Mucosa of descending colon (tissue), 3 donors: Measurements from ENCODE around the gene SLC9A9. TPM values are rescaled to one million over a fixed set of nuclear protein-coding genes. Genes with fewer than 3 reads are reported as not detected.

Experiments used
- ATAC-seq: fragments of 200-7000 bp; cut with Tn5 transposase; one replicate; pipeline ENCODE4 v1.9.1; 2020; ENCODE audit warnings: mild to moderate bottlenecking, moderate library complexity
- DNase-seq, 3 donors: peaks; one replicate each; pipeline ENCODE4 v3.0.0-alpha.2; 2020
- H3K36me3 ChIP-seq: fragments of 200-600 bp; one replicate; pipeline ENCODE4 v1.8.0; 2021; ENCODE audit warnings: low read depth, mild to moderate bottlenecking
- H3K4me1 ChIP-seq: fragments of 200-600 bp; one replicate; pipeline ENCODE4 v1.8.0; 2021; ENCODE audit warnings: low read depth, mild to moderate bottlenecking
- H3K4me3 ChIP-seq: fragments of 200-600 bp; one replicate; pipeline ENCODE4 v1.8.0; 2021; ENCODE audit warnings: mild to moderate bottlenecking
- H3K9me3 ChIP-seq: fragments of 200-600 bp; one replicate; pipeline ENCODE4 v1.8.0; 2021; ENCODE audit warnings: mild to moderate bottlenecking
- CTCF ChIP-seq: fragments of 200-600 bp; IDR thresholded peaks from one replicate; pipeline ENCODE4 v1.8.0; 2022; ENCODE audit warnings: antibody characterized with exemption, mild to moderate bottlenecking
- intact Hi-C, 2 donors: fragments of 100-400 bp; cut with DNase I in 1 of 2; cut with micrococcal nuclease in 1 of 2; formaldehyde crosslinking; loops; one replicate each; pipeline versions ENCODE4 v1.11.0 to v1.11.1; 2022; cut with DNase I, micrococcal nuclease
- total RNA-seq, 3 donors: library from RNA; stranded (reverse); fragmentation: NEBNext Ultra II Directional in 2 of 3; extraction: Animal tissue kit (Norgen Biotek cat#: 25700) in 2 of 3; gene quantifications; one replicate each; pipeline versions ENCODE4 v1.2.1 to v1.2.4, GENCODE V29; 2021 to 2023
- donor health status: DM: no; HTN: no; CAD: no; lungs with moderate emphysema.
- donor health status: DM: no; HTN: no; CAD: no.
- donor health status: DM: no; HTN: yes; CAD: no.

The SLC9A9 gene
- total RNA-seq, 3 donors from 2014 or later = 3.2 to 18.2 (median 6.8) TPM

DNA sequence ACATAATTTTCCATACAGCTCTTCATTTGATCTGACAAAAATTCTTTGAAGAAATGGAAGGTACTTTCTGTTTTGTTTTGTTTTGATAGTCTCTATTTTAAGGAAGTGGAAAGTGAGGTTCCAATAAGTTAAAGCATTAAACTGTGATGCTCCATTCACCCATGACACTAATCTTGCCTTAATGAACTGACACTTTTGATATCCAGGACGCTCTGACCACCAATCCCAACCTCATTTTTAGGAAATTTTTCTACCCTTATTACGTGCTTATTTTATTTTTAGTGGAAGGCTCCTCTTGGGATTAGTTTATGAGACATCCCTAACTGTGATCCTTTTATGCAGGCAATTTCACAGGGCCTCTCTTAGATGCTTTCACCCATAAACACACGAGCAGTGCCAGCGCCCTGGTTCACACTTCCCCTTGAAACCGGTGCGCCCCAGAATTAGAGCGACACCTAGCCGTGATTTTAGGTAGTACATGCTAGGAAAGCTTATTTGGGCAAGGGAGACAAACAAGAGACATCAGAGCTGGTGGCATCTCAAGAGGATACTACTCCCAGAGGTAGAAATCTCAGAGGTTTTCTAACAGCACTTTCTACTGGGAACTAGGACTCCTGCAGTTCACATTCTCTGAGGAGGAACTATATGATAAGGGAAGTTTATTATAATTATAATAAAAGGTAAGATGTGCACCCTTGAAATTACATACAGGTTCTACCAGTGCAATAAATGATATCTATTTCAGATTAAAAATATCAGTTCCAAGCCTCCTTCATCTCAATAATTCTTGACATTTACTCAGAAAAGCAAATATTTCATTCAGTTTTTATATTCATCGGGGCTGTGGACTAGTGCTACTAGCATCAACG is 173.9 kb downstream of the SLC9A9 start:
- Histone ChIP-seq H3K36me3 (no peaks in the 10 kb centered on the region), H3K9me3 (no peaks in the 10 kb centered on the region), H3K4me3 (no peak overlapping the region), H3K4me1 (no peaks in the 10 kb centered on the region)
- peak; percentile 60 to 86 (median 62) for DNase-seq
- peak; percentile 70 for TF ChIP-seq CTCF
- peak; percentile 94 for ATAC-seq
- intact Hi-C loops = no loop called here

GRCh38 chr3:143672396-143673165 is 175.7 kb downstream of the SLC9A9 start:
- TF ChIP-seq CTCF = no peak
- H3K4me3 ChIP-seq = no peak overlapping the region
- H3K4me1 ChIP-seq = no peaks in the 10 kb centered on the region
- no peak for DNase-seq
- no peak for ATAC-seq
- no peaks in the 10 kb centered on the region for H3K9me3 ChIP-seq
- H3K36me3 ChIP-seq = no peaks in the 10 kb centered on the region
- intact Hi-C loops = no loop called here

- Histone ChIP-seq H3K9me3 (no peaks in the 10 kb centered on the region), H3K4me3 (no peak overlapping the region), H3K4me1 (no peaks in the 10 kb centered on the region), H3K36me3 (no peaks in the 10 kb centered on the region)
- no peak for TF ChIP-seq CTCF
- intact Hi-C loops = no loop called here
- ATAC-seq (no peak), DNase-seq (no peak)
Observed at GRCh38 chr3:143671626-143672025, 176.6 kb downstream of the SLC9A9 start.

DNA sequence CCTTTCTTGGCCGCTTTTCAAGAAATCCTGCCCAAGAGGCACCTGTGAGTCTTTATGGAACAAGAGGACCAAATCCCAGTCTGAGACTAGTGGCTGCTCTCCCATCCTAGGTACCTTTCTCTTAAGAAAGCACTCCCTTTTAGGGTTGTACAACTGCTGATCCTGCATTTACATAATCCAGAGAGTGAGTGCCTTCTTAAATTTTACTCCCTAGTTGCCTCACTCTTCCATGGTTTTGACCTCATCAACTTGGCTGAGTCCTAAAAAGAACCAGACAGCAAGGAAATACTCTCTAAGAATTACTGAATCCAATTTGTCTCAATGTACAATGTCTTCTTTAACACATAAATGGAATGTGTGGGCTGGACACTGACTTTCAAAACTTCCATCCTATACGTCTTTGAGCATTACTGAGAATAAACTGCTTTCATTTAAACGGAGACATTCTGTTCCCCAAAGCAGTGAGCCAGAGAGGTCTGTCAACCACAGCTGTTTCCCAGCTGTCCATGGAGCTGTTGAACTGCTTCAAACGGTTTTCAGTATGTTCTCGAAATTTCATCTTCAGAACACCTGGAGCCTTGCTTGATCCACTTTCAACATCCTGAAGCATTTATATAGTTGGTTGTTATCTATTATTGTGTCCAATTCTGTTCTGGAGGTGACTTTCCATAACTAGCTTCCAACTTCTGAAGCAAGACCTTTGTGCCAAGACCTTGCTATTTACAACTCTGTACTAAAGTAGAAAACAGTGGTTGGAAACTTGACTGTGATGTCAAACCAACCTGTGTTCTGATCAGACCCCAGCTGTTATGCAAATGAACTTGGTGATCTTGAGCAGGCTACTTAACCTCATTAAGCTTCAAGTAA is 179.1 kb downstream of the SLC9A9 start:
- TF ChIP-seq CTCF = no peak
- DNase-seq (peak in 1 of 3 donors; percentile 9), ATAC-seq (peak; percentile 63)
- Histone ChIP-seq H3K4me1 (no peaks in the 10 kb centered on the region), H3K36me3 (no peaks in the 10 kb centered on the region), H3K4me3 (no peak overlapping the region), H3K9me3 (no peaks in the 10 kb centered on the region)
- intact Hi-C loops = no loop called here

DNA sequence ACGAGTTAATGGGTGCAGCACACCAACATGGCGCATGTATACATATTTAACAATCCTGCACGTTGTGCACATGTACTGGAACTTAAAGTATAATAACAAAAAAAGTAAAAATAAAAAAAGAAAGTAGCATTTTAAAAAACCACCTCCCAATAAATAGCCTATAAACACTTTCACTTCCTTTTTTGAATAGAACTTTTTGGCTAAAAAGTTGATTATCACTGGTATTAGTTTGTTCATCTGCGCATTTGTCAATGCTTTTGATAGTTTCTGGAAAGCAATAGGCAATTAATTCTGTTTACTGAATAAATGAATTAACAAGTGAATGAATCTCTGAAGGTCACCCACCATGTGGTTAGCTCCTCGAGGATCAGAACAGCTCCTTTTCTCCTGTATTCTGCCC is 179.9 kb downstream of the SLC9A9 start:
- Histone ChIP-seq H3K36me3 (no peaks in the 10 kb centered on the region), H3K4me1 (no peaks in the 10 kb centered on the region), H3K9me3 (no peaks in the 10 kb centered on the region), H3K4me3 (no peak overlapping the region)
- intact Hi-C loops = no loop called here
- DNase-seq (no peak), ATAC-seq (no peak)
- no peak for TF ChIP-seq CTCF
